ENCODE data around the gene METAP1.
"Not testable (repeated sequence)": the region's sequence is repeated elsewhere in the genome, so short reads cannot be mapped to it uniquely, and the experiment has no call there.

DNA sequence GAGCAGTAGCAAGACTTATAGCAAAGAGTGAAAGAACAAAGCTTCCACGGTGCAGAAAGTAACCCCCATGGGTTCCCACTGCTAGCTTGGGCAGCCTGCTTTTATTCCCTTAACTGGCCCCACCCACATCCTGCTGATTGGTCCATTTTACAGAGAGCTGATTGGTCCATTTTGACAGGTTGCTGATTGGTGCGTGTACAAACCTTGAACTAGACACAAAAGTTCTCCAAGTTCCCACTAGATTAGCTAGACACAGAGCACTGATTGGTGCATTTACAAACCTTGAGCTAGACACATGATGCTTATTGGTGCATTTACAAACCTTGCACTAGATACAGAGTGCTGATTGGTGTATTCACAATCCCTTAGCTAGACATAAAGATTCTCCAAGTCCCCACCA, 2.7 kb upstream of the METAP1 start:
- TF ChIP-seq RCOR1 (IDR thresholded peaks at IDR 0.05; ENCODE audit: insufficient replicate concordance, low read length); MXI1 (IDR thresholded peaks at IDR 0.05; ENCODE audit: borderline replicate concordance, low read depth, low read length); POLR2A (IDR thresholded peaks at IDR 0.05; ENCODE audit: low read depth, low read length): not testable (repeated sequence)
- TF ChIP-seq, protein P1, sequence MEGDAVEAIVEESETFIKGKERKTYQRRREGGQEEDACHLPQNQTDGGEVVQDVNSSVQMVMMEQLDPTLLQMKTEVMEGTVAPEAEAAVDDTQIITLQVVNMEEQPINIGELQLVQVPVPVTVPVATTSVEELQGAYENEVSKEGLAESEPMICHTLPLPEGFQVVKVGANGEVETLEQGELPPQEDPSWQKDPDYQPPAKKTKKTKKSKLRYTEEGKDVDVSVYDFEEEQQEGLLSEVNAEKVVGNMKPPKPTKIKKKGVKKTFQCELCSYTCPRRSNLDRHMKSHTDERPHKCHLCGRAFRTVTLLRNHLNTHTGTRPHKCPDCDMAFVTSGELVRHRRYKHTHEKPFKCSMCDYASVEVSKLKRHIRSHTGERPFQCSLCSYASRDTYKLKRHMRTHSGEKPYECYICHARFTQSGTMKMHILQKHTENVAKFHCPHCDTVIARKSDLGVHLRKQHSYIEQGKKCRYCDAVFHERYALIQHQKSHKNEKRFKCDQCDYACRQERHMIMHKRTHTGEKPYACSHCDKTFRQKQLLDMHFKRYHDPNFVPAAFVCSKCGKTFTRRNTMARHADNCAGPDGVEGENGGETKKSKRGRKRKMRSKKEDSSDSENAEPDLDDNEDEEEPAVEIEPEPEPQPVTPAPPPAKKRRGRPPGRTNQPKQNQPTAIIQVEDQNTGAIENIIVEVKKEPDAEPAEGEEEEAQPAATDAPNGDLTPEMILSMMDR (conservative IDR thresholded peaks at IDR 0.05; ENCODE audit: low read depth, low read length): not testable (repeated sequence)
